Left lung (tissue), 10 donors: ENCODE data around the gene PPIA. TPM values are rescaled to one million over a fixed set of nuclear protein-coding genes. Genes with fewer than 3 reads are reported as not detected.
A peak's percentile ranks its signal among the peaks of the same experiment; 100 is the strongest.

Experiments
- ATAC-seq: fragments of 200-7000 bp; cut with Tn5 transposase; one replicate; pipeline ENCODE4 v1.9.1; 2020; ENCODE audit warnings: moderate library complexity
- DNase-seq, 4 donors: peaks; one replicate each; pipeline ENCODE4 v3.0.0-alpha.2; 2013 to 2020
- H3K27ac ChIP-seq, 2 donors: fragments of 200-600 bp; sonication (generic) in 1 of 2; one replicate each; pipeline versions ENCODE4 v1.5.0 to v1.8.0; 2020 to 2021
- H3K27me3 ChIP-seq, 2 donors: fragments of 200-600 bp; sonication (generic) in 1 of 2; one replicate each; pipeline versions ENCODE4 v1.5.0 to v1.8.0; 2020 to 2021
- H3K36me3 ChIP-seq, 2 donors: fragments of 200-600 bp; sonication (generic) in 1 of 2; one replicate each; pipeline versions ENCODE4 v1.5.0 to v1.8.0; 2020 to 2021
- H3K4me1 ChIP-seq, 2 donors: fragments of 200-600 bp; one replicate each; pipeline ENCODE4 v1.8.0; 2021
- H3K4me3 ChIP-seq, 2 donors: fragments of 200-600 bp; sonication (generic) in 1 of 2; one replicate each; pipeline versions ENCODE4 v1.5.0 to v1.8.0; 2020 to 2021; ENCODE audit warnings: mild to moderate bottlenecking in 1 of 2
- H3K9me3 ChIP-seq, 2 donors: fragments of 200-600 bp; sonication (generic) in 1 of 2; one replicate each; pipeline versions ENCODE4 v1.5.0 to v1.8.0; 2020 to 2021
- intact Hi-C, 2 donors: fragments of 100-400 bp; cut with DNase I; formaldehyde crosslinking; loops; one replicate each; pipeline versions ENCODE4 v1.11.2 to v1.14.2; 2022
- polyA plus RNA-seq, 6 donors: library from polyadenylated mRNA; unstranded; fragments of 120-200 nt; gene quantifications; one replicate each; pipeline ENCODE4 v1.2.1, GENCODE V29; 2013; ENCODE audit not compliant: insufficient read length in 6 of 6
- total RNA-seq, 2 donors: library from RNA; stranded (reverse); fragmentation: NEBNext Ultra II Directional; extraction: Animal tissue kit (Norgen Biotek cat#: 25700); gene quantifications; one replicate each; pipeline ENCODE4 v1.2.1, GENCODE V29; 2021
- TF ChIP-seq, protein P1 (sequence below), 2 donors: fragments of 200-600 bp; sonication (generic) in 1 of 2; IDR thresholded peaks; one replicate each; pipeline versions ENCODE4 v1.5.0 to v1.8.0; 2021; ENCODE audit warnings: antibody characterized with exemption in 2 of 2
- donor health status: DM: no; HTN: yes; CAD: no.
- donor health status: DM: no; HTN: no; CAD: no.

The PPIA gene
- total and polyA plus RNA-seq, 8 donors = 1,038 to 1,630 (median 1,098) TPM

DNA sequence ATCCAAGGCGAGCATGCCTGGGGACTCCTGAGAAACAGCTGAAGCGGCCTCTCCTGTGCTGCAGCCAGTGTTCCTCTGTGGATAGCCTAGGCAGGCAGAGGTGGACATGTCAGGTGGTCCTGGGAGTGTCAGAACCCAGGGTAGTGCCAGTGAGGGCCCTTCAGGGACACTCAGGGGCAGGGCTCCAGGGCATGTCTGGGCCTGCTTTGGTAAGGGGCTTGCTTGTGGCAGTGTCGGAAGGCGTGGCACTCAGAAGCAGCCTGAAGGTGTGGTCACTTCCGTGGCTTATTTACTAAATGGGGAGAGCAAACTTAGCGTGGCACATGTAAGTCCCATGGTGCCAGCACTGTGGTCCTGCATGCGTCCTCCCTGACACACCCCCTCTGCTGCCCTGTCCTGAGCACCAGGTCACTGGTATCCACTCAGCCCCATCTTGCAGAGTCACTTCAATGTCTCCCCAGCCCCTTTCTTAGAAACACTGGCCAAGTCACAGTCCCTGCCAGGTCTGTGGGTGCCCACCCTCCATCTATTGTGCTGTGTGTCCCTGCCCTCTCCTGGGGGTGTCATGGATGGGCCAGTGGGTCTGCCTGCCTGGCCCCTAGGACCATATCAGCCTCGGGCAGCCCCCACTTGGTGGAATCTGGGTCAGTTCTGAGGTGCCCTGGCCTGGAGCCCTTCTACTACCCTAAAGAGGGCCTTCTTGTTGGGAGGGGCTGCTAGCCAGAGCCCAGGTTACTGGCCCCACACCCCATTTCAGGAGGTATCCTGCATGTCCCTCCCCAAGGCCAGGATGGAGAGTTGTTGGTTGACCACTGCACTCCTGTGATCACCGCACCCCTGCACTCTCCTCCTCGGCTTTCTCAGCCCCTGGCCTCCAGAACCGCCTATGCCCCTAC is 41.4 kb upstream of the PPIA start:
- DNase-seq (no peak), ATAC-seq (peak; percentile 43)
- Histone ChIP-seq H3K9me3 (no peaks in the 10 kb centered on the region), H3K4me3 (no peak overlapping the region), H3K36me3 (peaks cover 0 to 40% of the 10 kb centered on the region in 2 donors), H3K27ac (peak overlapping the region; percentile 29), H3K27me3 (no peaks in the 10 kb centered on the region), H3K4me1 (peaks cover 34 to 61% of the 10 kb centered on the region in 2 donors)
- TF ChIP-seq, protein P1, sequence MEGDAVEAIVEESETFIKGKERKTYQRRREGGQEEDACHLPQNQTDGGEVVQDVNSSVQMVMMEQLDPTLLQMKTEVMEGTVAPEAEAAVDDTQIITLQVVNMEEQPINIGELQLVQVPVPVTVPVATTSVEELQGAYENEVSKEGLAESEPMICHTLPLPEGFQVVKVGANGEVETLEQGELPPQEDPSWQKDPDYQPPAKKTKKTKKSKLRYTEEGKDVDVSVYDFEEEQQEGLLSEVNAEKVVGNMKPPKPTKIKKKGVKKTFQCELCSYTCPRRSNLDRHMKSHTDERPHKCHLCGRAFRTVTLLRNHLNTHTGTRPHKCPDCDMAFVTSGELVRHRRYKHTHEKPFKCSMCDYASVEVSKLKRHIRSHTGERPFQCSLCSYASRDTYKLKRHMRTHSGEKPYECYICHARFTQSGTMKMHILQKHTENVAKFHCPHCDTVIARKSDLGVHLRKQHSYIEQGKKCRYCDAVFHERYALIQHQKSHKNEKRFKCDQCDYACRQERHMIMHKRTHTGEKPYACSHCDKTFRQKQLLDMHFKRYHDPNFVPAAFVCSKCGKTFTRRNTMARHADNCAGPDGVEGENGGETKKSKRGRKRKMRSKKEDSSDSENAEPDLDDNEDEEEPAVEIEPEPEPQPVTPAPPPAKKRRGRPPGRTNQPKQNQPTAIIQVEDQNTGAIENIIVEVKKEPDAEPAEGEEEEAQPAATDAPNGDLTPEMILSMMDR (IDR thresholded peaks at IDR 0.05) = no peak
- intact Hi-C loops = no loop called here

DNA sequence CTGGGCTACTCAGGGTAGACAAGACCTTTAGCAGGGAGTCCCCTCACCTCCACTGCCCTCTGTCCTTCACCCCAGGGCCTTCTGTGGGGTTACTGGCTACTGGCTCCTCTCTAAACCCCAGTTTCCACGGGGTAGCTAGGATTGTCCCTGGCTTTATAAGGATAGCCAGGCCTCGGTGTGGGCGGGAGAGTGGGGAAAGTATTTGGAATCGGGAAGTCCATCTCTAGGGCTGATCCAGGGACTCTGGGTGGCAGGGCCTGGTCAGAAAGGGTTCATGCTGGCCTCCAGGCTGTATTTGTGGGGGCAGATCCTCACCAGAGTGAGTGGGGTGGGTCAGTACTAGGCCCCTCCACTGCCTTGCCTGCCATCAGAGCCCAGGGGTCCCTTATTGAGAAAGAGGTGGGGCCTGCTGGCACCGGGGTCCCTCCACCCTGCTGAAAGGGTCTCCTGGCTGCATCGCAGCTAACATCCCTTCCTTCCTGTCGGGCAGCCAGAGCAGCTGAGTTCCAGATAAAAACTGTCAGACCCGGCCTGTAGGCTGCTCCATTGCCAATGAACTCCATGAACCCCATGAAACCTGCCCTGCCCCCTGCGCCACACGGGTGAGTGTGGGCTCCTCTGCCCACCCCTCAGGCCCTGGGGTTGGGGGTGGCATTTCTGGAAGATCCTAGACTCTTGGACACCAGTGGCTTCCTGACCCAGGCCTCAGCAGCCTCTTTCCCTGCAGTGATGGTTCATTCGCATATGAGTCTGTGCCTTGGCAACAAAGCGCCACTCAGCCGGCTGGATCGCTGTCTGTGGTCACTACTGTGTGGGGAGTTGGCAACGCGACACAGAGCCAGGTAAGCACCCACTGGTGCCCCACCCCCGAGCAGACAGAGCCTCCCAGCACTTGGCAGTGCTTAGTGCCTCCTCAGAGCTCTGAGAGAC is 40.5 kb upstream of the PPIA start:
- Histone ChIP-seq H3K4me1 (peaks cover 24 to 52% of the 10 kb centered on the region in 2 donors), H3K9me3 (no peaks in the 10 kb centered on the region), H3K4me3 (no peak overlapping the region), H3K27me3 (no peaks in the 10 kb centered on the region), H3K27ac (peak overlapping the region; percentile 29), H3K36me3 (peaks cover 0 to 49% of the 10 kb centered on the region in 2 donors)
- intact Hi-C loops = no loop called here
- ATAC-seq (peak; percentile 64), DNase-seq (no peak)
- TF ChIP-seq, protein P1 (IDR thresholded peaks at IDR 0.05) = no peak

DNA sequence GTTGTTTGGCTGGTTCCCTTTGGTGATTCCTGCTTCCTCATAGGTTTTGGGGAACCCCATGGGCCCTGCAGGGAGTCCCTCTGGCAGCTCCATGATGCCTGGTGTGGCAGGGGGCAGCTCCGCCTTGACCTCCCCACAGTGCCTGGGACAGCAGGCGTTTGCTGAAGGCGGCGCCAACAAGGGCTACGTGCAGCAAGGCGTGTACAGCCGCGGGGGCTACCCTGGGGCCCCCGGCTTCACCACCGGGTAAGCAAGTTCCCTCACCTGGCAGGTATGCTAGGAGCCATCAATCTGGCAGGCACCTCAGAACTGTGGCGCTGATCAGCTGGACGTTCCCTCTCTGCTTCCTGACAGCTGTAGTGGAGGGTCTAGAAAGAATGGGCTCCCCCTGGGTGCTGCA is 39.6 kb upstream of the PPIA start:
- Histone ChIP-seq H3K27me3 (no peaks in the 10 kb centered on the region), H3K9me3 (no peaks in the 10 kb centered on the region), H3K36me3 (peaks cover 0 to 59% of the 10 kb centered on the region in 2 donors), H3K4me3 (no peak overlapping the region), H3K4me1 (peaks cover 15 to 42% of the 10 kb centered on the region in 2 donors), H3K27ac (no peak overlapping the region)
- TF ChIP-seq, protein P1 (IDR thresholded peaks at IDR 0.05) = no peak
- ATAC-seq = no peak
- no peak for DNase-seq
- intact Hi-C loops = no loop called here

DNA sequence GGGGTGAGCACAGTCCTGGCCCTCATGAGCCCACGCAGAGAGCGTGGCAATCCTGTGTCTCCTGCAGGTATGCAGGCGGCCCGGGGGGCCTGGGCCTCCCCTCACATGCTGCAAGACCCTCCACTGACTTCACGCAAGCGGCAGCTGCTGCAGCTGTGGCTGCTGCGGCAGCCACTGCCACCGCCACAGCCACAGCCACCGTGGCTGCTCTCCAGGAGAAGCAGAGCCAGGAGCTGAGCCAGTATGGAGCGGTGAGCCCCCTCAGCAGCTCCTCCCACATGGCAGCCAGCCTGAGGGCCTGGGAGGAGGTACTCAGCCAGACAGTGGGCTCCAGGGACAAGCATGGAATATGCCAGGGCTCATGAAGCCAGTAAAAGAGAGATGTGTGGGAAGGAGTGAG is 39.2 kb upstream of the PPIA start:
- intact Hi-C loops = no loop called here
- no peak overlapping the region for H3K27ac ChIP-seq
- DNase-seq (peak in 2 of 4 donors; percentile 77 to 91), ATAC-seq (no peak)
- H3K27me3 ChIP-seq = no peaks in the 10 kb centered on the region
- peaks cover 0 to 63% of the 10 kb centered on the region in 2 donors for H3K36me3 ChIP-seq
- TF ChIP-seq, protein P1 (IDR thresholded peaks at IDR 0.05) = no peak
- no peak overlapping the region for H3K4me3 ChIP-seq
- H3K4me1 ChIP-seq = peaks cover 15 to 38% of the 10 kb centered on the region in 2 donors
- no peaks in the 10 kb centered on the region for H3K9me3 ChIP-seq
